ENCODE measurements around the gene SERINC2. TPM values are rescaled to one million over a fixed set of nuclear protein-coding genes. Genes with fewer than 3 reads are reported as not detected.

SERINC2 gene
- total and polyA plus RNA-seq, 2 donors (not counting 1 experiment from before 2014, with no cell fraction given): 28.4 to 104 TPM

- no peak overlapping the region for H3K9ac ChIP-seq (ENCODE audit: insufficient read depth, low read length)
- H2AFZ ChIP-seq (ENCODE audit: low read length): no peak overlapping the region
- H3K9me3 ChIP-seq (ENCODE audit: control insufficient read depth, insufficient read depth, low read depth, low read length): no peaks in the 10 kb centered on the region
- no peaks in the 10 kb centered on the region for H4K20me1 ChIP-seq (ENCODE audit: control insufficient read depth, extremely low read depth, insufficient read depth, low read length)
- DNase-seq (ENCODE audit: low read depth in 2 of 2): no peak
- H3K27ac ChIP-seq (ENCODE audit: insufficient read depth, low read length): no peak overlapping the region
- TF ChIP-seq CTCF (conservative IDR thresholded peaks at IDR 0.05 in 1 of 2, IDR thresholded peaks at IDR 0.05 in 1 of 2; ENCODE audit: low read depth in 1 of 2, low read length in 2 of 2) (no peak), EZH2 (IDR thresholded peaks at IDR 0.05; ENCODE audit: low read length, missing control alignments) (no peak)
- no peak overlapping the region for H3K4me3 ChIP-seq (replicated peaks in 1 of 4; ENCODE audit: control extremely low read depth in 1 of 4, insufficient read depth in 1 of 4, low read depth in 3 of 4, low read length in 4 of 4)
- peaks cover 4% of the 10 kb centered on the region for H3K36me3 ChIP-seq (ENCODE audit: control insufficient read depth, insufficient read depth, low read length)
- no peaks in the 10 kb centered on the region for H3K27me3 ChIP-seq (ENCODE audit: control insufficient read depth, insufficient read depth, low read length)
- H3K4me1 ChIP-seq (ENCODE audit: control insufficient read depth, extremely low read depth, insufficient read depth, low read length): peaks cover 30% of the 10 kb centered on the region
- peak overlapping the region; percentile 92 for H3K4me2 ChIP-seq (ENCODE audit: extremely low read depth, insufficient read depth, low read length)
- peaks cover 38% of the 10 kb centered on the region for H3K79me2 ChIP-seq (ENCODE audit: control insufficient read depth, insufficient read depth, low read length)
Measured at GRCh38 chr1:31412205-31412604, 808 bp upstream of the SERINC2 start.

DNA sequence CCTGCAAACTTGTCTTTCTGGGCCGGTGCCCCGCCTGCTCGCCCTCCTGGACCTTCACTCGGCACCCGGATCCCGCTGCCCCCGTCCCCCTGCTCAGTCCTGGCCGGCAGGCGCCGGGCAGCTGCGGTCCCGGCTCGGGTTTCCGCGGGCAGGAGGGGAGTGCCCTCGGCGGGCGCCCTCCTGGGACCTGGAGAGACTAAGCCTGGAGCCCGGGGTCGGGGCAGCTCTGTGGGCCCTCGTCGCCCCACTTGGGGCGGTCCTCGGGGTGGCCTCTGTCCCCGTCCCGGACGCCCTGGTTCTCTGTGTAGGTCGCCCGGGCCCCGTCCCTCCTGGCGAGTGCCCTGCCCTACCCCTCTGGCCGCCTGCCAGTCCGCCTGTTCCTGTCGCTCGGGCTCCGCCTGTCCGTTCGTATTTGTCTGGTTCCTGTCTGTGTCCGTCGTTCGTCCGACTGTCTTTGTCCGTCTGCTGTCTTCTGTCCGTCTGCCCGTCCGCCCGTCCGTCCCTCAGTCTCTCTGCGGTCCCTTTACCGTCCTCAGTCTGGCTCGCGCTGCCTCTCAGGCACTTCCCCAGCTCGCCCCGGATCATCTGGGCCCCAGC, 490 bp downstream of the SERINC2 start:
- H3K4me3 ChIP-seq (replicated peaks in 1 of 4; ENCODE audit: control extremely low read depth in 1 of 4, insufficient read depth in 1 of 4, low read depth in 3 of 4, low read length in 4 of 4): peak overlapping the region; percentile 67 to 92 (median 82)
- H3K27ac ChIP-seq (ENCODE audit: insufficient read depth, low read length): peak overlapping the region; percentile 78
- TF ChIP-seq CTCF (conservative IDR thresholded peaks at IDR 0.05 in 1 of 2, IDR thresholded peaks at IDR 0.05 in 1 of 2; ENCODE audit: low read depth in 1 of 2, low read length in 2 of 2) (no peak), EZH2 (IDR thresholded peaks at IDR 0.05; ENCODE audit: low read length, missing control alignments) (no peak)
- H3K4me2 ChIP-seq (ENCODE audit: extremely low read depth, insufficient read depth, low read length): peak overlapping the region; percentile 92
- H4K20me1 ChIP-seq (ENCODE audit: control insufficient read depth, extremely low read depth, insufficient read depth, low read length): no peaks in the 10 kb centered on the region
- peak overlapping the region; percentile 75 for H3K9ac ChIP-seq (ENCODE audit: insufficient read depth, low read length)
- peaks cover 33% of the 10 kb centered on the region for H3K4me1 ChIP-seq (ENCODE audit: control insufficient read depth, extremely low read depth, insufficient read depth, low read length)
- no peaks in the 10 kb centered on the region for H3K9me3 ChIP-seq (ENCODE audit: control insufficient read depth, insufficient read depth, low read depth, low read length)
- H3K79me2 ChIP-seq (ENCODE audit: control insufficient read depth, insufficient read depth, low read length): peaks cover 42% of the 10 kb centered on the region
- peak; percentile 36 to 58 for DNase-seq (ENCODE audit: low read depth in 2 of 2)
- H2AFZ ChIP-seq (ENCODE audit: low read length): peak overlapping the region; percentile 66
- H3K27me3 ChIP-seq (ENCODE audit: control insufficient read depth, insufficient read depth, low read length): no peaks in the 10 kb centered on the region
- H3K36me3 ChIP-seq (ENCODE audit: control insufficient read depth, insufficient read depth, low read length): peaks cover 4% of the 10 kb centered on the region

DNA sequence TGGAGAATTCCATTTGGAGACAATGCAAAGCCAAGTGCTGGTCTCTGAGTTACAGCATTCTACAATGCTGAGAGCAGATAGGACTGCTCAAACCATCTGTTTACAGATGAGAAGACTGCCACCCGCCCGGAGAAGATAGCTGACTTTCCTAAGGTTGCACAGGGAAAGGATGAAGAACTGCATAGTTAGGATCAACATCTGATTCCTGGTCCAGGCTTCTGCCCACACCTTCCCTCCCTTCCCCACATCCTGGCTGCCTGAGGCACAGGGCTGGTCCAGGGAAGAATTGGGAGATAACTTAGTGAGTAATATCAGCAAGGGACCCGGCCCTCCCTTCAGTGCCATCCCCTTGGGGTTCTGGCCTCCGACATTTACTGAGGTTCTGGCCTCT, 2.0 kb downstream of the SERINC2 start:
- peak overlapping the region; percentile 92 for H3K4me2 ChIP-seq (ENCODE audit: extremely low read depth, insufficient read depth, low read length)
- peaks cover 4% of the 10 kb centered on the region for H3K36me3 ChIP-seq (ENCODE audit: control insufficient read depth, insufficient read depth, low read length)
- no peak for DNase-seq (ENCODE audit: low read depth in 2 of 2)
- peaks cover 48% of the 10 kb centered on the region for H3K79me2 ChIP-seq (ENCODE audit: control insufficient read depth, insufficient read depth, low read length)
- no peak overlapping the region for H3K27ac ChIP-seq (ENCODE audit: insufficient read depth, low read length)
- peak overlapping the region; percentile 67 to 92 (median 82) for H3K4me3 ChIP-seq (replicated peaks in 1 of 4; ENCODE audit: control extremely low read depth in 1 of 4, insufficient read depth in 1 of 4, low read depth in 3 of 4, low read length in 4 of 4)
- H4K20me1 ChIP-seq (ENCODE audit: control insufficient read depth, extremely low read depth, insufficient read depth, low read length): no peaks in the 10 kb centered on the region
- no peak overlapping the region for H3K9ac ChIP-seq (ENCODE audit: insufficient read depth, low read length)
- no peaks in the 10 kb centered on the region for H3K9me3 ChIP-seq (ENCODE audit: control insufficient read depth, insufficient read depth, low read depth, low read length)
- H2AFZ ChIP-seq (ENCODE audit: low read length): no peak overlapping the region
- H3K4me1 ChIP-seq (ENCODE audit: control insufficient read depth, extremely low read depth, insufficient read depth, low read length): peaks cover 22% of the 10 kb centered on the region
- H3K27me3 ChIP-seq (ENCODE audit: control insufficient read depth, insufficient read depth, low read length): no peaks in the 10 kb centered on the region
- TF ChIP-seq EZH2 (IDR thresholded peaks at IDR 0.05; ENCODE audit: low read length, missing control alignments): no peak
- TF ChIP-seq CTCF (conservative IDR thresholded peaks at IDR 0.05 in 1 of 2, IDR thresholded peaks at IDR 0.05 in 1 of 2; ENCODE audit: low read depth in 1 of 2, low read length in 2 of 2): no peak
